HG03175 (cell line): ENCODE results near the gene PLSCR1.
"Not testable (repeated sequence)": the region's sequence is repeated elsewhere in the genome, so short reads cannot be mapped to it uniquely, and the experiment has no call there.

Experiments
- ATAC-seq: cut with Tn5 transposase; IDR thresholded peaks from one replicate; pipeline ENCODE4 v1.9.1; 2021; ENCODE audit warnings: mild to moderate bottlenecking, moderate library complexity; ENCODE audit not compliant: unreplicated experiment

Gene PLSCR1

DNA sequence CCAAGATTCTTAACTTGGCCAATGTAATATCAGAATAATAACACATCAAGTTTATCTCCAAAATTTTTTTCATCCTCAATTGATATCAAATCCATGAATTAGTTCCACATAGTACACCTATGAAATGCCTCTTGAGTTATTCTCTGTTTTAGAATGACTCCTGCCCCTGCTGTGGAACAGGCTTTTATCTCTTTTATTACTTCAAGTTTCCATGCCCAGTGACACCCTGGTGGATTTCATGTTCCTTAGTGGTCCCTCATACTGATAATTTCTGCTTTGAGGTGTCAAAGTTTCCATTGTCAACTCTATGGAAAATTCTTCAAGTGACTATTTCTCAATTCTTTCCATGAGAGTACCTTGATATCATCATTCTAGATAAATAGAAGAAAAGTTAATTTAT, 24.6 kb downstream of the PLSCR1 start:
- no peak for ATAC-seq

DNA sequence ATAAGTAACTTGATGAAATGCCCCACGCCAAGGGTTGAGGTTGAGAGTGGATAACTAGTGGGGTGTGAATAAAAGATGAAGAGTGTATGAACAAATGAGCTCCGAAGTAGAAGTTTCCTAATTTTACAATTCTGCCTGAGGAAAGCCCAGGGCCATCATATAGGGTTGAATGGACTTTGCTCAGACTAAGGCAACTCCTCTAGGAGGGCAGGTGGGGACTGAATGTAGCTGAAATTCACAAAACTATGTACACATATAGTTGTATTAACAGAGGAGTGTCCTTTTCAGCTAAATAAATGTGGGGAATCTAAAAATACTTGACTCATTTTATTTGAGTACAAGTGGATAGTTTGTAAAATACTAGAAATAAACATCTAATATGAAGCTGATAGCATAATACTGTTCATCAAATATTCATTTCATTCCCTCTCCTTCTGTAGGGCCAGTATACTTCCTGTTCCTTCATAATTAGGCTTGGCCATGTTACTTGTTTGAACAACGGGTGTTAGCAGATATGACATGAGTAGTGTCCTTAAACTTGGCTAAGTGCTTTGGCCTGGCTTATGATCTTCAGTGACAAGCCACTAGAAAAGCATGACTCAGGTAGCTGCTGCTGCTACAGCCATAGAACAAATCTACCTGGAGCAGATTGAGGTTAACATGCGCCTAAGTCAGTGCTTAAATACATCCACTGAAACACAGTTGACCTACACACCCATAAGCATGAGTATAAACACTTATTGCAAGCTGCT, 26.5 kb downstream of the PLSCR1 start:
- no peak for ATAC-seq

DNA sequence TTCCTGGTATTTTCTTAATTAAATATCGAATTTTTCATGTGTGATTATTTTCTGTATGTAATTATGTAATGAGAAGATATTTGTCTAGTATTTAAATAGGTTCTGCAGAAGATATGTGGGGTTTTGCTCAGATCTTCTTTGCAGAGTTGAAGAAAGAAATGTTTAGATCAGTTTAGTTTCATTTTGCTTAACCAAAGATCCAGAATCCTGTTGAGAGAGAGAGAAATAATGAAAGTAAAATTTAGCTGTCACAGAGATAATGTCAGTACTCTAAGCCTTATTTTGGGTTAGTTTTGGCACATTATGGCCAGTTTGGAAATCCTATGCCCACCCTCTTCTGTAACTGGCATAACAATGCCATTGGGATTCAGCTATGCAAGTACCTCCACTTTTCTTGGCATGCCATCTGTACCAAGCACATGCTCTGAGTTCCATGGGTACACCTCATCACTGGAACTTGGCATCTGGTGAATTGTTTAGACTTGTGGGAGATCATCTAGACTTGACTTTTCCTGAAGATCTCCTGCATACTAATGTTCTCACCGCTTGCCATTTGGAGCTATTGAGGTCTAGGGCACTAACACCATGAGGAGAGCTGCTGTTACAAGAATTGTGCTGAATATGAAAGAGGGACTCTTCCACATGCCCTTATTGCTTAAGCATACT, 30.9 kb downstream of the PLSCR1 start:
- ATAC-seq, result no peak

DNA sequence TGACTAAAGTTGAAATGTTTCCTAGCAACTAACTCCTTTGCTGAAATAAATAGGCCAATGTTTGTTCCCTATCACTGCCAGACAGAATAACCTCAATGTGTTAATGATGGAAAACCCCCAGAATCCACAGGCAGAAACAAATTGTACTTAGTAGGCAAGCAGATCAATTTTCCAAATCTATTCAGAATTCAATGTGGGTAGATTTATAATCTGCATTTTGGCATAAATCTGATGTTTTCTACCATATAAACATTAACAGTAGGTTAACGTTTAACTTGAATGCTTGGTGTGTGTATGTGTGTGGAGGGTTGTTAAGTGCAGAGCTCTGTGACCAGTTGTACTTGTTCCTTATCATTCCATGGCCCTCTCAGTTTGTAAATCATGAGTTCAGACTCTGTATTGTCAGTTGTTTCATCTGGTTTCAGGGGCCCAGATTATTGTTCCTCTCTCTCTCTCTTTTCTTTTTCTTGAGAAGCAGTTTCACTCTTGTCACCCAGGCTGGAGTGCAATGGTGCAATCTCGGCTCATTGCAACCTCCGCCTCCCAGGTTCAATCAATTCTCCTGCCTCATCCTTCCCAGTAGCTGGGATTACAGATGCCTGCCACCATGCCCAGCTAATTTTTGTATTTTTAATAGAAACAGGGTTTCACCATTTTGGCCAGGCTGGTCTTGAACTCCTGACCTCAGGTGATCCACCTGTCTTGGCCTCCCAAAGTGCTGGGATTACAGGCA, 32.8 kb downstream of the PLSCR1 start:
- no peak for ATAC-seq

DNA sequence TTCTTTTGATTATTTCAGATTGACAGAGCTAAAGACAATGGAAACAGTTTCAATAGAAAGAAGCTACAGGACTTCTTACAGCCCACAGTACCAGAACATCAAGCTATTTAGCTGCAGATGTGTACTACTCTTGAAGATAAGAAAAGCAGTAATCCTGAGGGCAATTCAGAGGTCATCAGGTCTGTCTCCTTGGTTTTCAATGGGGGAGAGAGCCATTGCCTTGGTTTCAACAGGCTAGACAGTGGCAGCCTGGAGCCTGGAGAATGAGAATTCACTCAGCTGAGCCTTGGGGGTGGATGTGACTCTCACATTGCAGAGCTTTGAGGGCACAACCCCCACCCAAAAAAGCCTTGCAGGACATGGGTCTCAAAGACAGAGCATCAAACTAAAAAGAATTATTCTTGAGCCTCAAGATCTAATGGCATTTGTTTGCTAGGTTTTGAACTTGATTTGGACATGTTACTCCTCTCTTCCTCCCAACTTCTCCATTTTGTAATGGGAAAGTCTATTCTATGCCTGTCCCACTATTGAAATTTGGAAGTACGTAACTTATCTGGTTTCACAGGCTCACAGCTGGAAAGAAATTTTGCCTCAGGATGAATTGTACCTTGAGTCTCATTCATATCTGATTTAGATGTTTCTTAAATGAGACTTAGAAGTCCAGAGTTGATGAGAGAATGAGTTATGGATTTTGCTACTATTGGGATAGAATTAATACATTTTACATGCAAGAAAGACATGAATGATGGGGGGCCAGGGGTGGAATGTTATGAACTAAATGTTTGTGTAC, 36.9 kb downstream of the PLSCR1 start:
- no peak for ATAC-seq

DNA sequence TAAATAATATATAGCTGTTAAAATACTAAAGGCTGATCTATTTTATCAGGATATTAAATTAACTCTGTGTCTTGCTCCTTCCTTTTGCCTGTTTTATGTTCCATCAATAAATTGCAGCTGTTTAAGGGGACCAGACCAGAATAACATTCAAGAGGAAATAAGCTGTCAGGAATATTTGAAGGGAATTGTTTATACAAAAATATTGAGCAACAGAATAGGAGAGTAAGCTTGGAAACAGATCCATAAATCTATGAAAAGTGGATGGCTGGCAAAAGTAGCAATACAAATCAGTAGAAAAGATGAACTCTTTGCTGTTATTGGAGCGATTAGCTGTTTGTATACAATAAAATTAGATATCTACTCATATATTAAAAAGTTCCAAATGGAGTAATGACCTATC, 38.9 kb downstream of the PLSCR1 start:
- no peak for ATAC-seq

DNA sequence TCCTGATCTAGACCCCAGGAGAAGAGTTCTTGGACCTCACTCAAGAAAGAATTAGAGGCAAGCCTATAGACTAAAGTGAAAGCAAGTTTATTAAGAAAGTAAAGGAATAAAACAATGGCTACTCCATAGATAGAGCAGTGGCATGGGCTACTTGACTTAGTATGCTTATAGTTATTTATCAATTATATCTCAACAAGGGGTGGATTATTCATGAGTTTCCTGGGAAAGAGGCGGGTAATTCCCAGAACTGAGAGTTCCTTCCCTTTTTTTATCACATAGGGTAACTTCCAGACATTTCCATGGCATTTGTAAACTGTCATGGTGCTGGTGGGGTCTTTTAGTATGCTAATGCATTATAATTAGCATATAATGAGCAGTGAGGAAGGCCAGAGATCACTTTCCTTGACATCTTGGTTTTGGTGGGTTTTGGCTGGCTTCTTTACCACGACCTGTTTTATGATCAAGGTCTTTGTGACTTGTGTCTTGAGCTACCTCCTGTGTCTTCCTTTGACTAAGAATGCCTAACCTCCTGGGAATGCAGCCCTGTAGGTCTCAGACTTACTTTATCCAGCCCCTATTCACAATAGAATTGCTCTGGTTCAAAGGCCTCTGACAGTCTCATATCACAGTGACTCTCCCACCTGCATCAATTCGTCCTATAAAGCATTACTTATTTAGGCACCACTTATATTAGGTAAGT, 39.8 kb downstream of the PLSCR1 start:
- ATAC-seq, result no peak

DNA sequence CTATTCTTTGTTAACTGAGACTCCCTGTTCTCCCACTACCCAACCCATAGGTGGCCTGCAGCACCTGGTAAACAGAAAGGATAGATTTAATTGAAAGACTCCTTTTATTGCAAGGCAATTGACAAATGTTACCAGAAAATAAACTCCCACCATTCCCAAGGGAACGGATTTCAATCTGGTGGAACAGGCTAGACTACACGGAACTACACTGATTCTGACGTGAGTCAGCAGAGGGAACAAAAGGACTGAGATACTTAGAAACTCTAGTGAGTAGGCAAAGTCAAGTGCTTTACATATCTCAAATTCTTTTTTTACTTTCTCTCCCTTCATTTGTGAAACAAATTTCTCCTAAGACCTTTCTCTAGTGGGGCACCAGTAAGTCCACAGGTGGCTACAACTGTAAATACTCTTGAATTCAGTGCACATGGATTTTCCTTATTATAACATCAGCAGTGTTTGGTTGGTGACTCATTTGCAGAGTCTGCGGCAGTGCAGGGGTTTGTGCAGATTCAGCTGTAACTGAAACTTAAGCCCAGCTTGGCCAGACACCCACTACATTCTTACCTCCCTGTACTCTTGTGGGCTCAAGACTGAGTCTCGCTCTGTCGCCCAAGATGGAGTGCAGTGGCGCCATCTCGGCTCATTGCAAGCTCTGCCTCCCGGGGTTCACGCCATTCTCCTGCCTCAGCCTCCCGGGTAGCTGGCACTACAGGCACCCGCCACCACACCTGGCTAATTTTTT, 40.8 kb downstream of the PLSCR1 start:
- peak; percentile 87 for ATAC-seq

DNA sequence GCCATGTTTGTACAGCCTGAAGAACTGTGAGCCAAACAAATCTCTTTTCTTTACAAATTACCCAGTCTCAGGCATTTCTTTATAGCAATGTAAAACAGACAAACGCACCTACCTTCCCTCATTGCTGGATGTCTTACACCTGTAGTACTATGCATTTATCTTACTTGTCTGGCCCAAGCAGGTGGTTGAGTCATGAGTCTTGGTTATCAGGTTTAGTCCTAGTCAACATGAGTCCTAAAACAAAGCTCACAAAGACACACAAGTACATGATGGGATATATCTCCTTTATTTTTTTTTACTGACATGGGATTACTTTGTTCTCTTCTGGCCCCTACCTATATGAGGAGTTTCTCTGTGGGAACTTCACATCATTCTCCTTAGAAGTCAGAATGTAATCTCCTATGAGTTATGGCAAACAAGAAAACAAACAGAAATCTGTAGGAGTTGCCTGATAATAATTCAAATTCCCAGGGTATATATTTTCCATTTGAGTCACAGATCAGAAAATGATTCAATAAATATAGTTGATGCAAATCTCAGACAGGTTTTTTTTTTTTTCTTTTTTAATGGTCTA, 41.4 kb downstream of the PLSCR1 start:
- no peak for ATAC-seq

DNA sequence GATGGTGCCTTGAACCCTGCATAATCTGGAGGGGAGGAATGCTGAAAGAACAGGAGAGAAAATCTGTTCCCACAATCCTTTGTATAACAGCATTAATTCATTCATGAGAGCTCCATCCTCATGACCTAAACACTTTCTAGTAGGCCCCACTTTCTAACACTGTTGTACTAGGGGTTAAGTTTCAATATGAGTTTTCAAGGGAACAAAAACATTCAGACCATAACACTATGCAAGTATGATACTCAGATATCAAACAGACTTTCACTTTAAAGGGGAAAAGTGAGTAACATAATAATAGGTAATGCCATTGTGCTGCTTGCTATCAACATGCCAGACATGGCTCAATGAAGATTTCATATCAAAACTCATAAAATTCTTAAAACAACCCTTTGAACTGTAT, 42.7 kb downstream of the PLSCR1 start:
- peak; percentile 40 for ATAC-seq

DNA sequence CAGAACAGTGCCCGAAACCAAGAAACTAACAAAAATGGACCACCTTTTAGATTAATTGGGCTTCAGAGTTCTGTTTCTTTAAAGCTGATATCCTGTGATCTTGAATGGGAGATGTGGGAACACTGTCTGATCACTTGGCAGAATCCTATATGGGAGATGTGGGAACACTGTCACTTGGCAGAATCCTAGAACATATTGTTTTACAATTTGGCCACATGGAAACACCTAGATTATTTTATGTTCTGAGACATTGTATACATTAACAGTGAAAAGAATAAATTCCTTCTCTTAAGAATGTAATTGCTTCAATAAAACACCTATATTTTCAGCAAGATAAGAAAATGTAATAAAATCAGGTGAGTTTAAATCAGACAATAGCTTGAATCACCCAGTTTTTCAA, 44.7 kb downstream of the PLSCR1 start:
- ATAC-seq, result no peak

DNA sequence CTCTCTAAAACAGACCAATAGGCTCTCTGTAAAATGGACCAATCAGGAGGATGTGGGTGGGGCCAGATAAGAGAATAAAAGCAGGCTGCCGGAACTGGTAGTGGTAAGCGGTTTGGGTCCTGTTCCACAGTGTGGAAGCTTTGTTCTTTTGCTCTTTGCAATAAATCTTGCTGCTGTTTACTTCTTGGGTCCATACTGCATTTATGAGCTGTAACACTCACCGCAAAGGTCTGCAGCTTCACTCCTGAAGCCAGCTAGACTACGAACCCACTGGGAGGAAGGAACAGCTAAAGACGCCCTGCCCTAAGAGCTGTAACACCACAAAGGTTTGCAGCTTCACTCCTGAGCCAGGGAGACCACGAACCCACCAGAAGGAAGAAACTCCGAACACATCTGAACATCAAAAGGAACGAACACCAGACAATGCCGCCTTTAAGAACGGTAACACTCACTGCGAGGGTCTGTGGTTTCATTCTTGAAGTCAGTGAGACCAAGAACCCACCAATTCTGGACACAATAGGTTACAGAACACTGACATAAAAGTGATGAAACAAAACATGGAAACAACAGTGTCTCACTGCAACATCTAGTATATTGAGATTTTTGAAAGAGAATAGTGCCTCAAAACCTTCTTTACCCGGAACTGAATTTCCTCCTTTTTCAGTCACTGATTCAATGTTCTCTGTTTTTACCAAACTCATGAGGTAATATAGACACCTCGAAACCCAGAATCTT, 46.2 kb downstream of the PLSCR1 start:
- ATAC-seq, result no peak

DNA sequence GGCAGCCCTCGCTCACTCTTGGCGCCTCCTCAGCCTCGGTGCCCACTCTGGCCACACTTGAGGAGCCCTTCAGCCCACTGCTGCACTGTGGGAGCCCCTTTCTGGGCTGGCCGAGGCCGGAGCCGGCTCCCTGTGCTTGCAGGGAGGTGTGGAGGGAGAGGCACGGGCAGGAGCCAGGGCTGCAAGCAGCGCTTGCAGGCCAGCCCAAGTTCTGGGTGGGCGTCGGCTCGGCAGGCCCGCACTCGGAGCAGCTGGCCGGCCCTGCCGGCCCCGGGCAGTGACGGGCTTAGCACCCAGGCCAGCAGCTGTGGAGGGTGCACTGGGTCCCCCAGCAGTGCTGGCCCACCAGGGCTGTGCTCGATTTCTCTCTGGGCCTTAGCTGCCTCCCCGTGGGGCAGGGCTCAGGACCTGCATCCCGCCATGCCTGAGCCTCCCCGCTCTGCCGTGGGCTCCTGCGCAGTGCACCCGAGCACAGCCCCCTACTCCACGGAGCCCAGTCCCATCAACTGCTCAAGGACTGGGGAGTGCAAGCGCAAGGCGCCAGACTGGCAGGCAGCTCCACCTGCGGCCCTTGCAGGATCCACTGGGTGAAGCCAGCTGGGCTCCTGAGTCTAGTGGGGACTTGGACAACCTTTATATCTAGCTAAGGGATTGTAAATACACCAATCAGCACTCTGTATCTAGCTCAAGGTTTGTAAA, 47.1 kb downstream of the PLSCR1 start:
- not testable (repeated sequence) for ATAC-seq

DNA sequence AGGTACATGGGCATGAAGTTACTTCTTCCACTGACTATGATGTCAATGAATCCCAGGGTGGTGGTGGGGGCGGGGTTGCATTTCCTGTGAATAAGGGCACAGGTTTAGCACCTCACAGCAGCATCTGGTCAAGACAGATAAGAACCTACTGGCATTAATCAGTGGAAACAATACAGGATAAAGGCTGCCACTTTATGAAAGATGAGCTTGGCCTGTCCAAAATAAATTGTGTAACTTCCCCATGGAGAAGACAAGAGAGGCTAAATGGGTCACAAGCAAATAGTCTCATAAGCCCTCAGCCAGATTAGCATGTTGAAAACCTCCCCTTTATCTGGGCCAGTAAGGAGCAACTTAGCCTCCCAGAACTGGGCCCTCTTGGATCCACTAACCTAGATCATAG, 47.7 kb downstream of the PLSCR1 start:
- ATAC-seq, result no peak

DNA sequence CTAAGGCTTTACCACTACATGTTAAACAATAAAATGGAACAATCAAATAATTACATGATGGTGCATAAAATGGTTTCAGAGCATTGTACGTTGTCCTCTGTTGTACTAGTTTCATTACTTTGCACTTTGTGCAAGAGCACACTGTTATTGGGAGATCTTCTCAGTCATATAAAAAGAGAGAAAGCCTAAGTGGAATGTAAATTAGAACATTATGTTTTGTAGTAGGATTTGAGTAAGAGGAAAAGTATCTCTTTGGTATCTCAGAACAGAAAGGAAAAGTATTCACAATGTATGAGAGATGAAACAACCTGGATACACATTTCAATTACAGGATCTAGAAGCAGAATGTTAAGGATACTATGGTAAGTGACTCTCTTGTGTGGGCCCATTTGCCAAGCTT, 48.2 kb downstream of the PLSCR1 start:
- no peak for ATAC-seq

DNA sequence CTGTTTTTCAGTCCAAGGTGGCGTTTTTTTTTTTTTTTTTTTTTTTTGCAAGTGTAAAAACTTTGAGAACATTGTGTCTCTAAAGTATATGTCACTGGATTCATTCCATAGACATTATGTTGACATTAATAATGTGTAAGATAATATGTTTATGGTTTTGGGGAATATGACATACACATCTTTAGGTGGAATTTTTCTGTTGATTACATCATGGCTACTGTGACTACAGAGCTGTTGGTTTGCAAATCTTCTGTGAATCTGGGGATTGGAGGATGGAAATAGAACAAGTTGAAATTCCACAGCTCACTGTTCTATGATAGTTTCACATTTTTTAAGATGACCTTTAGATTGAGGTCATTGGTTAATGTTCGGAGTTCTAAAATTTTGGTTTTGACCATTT, 50.6 kb downstream of the PLSCR1 start:
- ATAC-seq, result no peak

DNA sequence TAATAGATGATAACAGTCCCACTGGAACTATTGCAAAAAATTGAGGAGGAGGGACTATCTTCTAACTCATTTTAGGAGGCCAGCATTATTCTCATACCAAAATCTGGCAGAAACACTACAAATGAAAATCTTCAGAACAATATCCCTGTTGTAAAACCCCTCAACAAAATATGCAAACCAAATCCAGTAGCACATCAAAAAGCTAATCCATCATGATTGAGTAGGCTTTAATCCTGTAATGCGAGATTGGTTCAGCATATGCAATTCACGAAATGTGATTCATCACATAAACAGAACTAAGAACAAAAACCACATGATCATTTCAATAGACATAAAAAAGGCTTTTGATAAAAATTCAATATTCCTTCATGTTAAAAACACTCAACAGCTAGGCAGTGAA, 51.2 kb downstream of the PLSCR1 start:
- ATAC-seq, result no peak

DNA sequence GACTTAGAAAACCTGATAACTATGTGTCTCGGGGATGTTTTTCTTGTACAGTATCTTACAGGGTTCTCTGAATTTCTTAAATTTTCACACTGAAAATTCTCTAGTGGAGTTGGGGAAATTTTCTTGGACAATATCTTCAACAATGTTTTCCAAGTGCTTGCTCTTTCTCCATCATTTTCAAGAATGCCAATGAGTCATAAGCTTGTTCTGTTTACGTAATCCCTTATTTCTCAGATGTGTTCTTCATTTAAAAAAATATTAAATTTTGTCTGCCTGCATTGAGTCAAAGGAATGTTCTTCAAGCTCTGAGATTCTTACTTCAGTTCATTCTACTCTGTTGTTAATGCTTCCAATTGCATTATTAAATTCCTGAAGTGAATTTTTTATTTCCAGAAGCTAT, 53.1 kb downstream of the PLSCR1 start:
- no peak for ATAC-seq
